Measurements from ENCODE around the gene DDX3X. TPM values are rescaled to one million over a fixed set of nuclear protein-coding genes. Genes with fewer than 3 reads are reported as not detected.
"Not testable (repeated sequence)": the region's sequence is repeated elsewhere in the genome, so short reads cannot be mapped to it uniquely, and the experiment has no call there.

Gene DDX3X
- total RNA-seq, 2 experiments from 2014 or later = 224 to 225 TPM

- ChIA-PET CTCF (interaction anchor here (1.1 kb wide), 2 partner anchors 8 to 18 kb away, joined by 3 to 4 read pairs; no protein-coding TSS in a partner anchor), POLR2A (interaction anchor here (0.6 to 3.5 kb wide), 9 partner anchors 9 to 737 kb away, joined by 3 to 34 read pairs (median 6); partner anchors contain the start of genes CXorf38, DDX3X and USP9X)
- Mint-ChIP-seq H3K9me3 (no peaks in the 10 kb centered on the region), H3K4me3 (peak overlapping the region; percentile 34), H3K36me3 (ENCODE audit: low read depth) (no peaks in the 10 kb centered on the region), H3K27me3 (no peaks in the 10 kb centered on the region), H3K4me1 (peaks cover 21% of the 10 kb centered on the region), H3K27ac (peak overlapping the region; percentile 99)
- DNase-seq = peak; percentile 76
Measured at GRCh38 chrX:41384051-41384705, 50.2 kb downstream of the DDX3X start.

DNA sequence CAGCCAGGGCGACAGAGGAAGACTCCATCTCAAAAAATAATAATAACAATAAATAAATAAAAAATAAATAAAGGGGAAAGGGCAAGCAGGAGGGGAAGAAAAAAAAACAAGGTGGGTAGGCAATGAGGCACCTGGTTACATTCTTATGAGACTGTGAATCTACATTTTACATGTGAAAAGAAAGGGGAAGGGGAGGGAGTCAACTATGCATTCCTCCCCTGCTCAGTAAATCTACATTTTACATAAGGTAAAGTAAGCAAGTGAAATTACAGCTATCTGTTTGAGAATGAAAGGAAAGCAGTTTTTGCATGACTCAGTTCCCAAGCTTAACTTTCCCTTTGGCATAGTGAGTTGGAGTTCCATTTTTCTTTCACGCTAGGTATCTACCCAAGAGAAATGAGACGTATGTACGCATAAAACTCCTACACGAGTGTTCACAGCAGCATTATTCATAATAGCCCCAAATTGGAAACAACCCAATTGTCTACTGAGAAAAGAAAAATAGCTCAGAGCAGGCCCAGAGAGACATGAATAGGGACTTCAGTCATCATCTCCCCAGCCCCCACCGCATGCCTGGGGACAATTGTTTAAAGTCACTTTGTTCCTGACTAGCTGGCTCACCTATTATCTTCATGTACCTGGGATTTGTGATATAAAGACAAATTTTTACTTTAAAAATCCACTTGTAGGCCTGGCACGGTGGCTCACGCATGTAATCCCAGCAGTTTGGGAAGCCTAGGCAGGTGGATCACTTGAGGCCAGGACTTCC lies 52.4 kb downstream of the DDX3X start:
- no peak overlapping the region for H3K27ac Mint-ChIP-seq
- CTCF ChIA-PET = no interaction called here
- POLR2A ChIA-PET = no interaction called here
- H3K27me3 Mint-ChIP-seq = no peaks in the 10 kb centered on the region
- H3K4me3 Mint-ChIP-seq = no peak overlapping the region
- H3K9me3 Mint-ChIP-seq = no peaks in the 10 kb centered on the region
- H3K4me1 Mint-ChIP-seq = peaks cover 21% of the 10 kb centered on the region
- DNase-seq = no peak
- H3K36me3 Mint-ChIP-seq (ENCODE audit: low read depth) = no peaks in the 10 kb centered on the region

GRCh38 chrX:41388543-41388942 lies 54.6 kb downstream of the DDX3X start:
- POLR2A ChIA-PET = no interaction called here
- Mint-ChIP-seq H3K4me3 (no peak overlapping the region), H3K9me3 (no peaks in the 10 kb centered on the region), H3K36me3 (ENCODE audit: low read depth) (no peaks in the 10 kb centered on the region), H3K27ac (no peak overlapping the region), H3K27me3 (no peaks in the 10 kb centered on the region), H3K4me1 (peaks cover 9% of the 10 kb centered on the region)
- CTCF ChIA-PET = no interaction called here
- DNase-seq = no peak

- Mint-ChIP-seq H3K4me1 (peaks cover 3% of the 10 kb centered on the region), H3K27me3 (no peaks in the 10 kb centered on the region), H3K27ac (no peak overlapping the region), H3K9me3 (no peaks in the 10 kb centered on the region), H3K4me3 (no peak overlapping the region), H3K36me3 (ENCODE audit: low read depth) (no peaks in the 10 kb centered on the region)
- POLR2A ChIA-PET = no interaction called here
- no peak for DNase-seq
- CTCF ChIA-PET = no interaction called here
Measured at GRCh38 chrX:41389311-41389888, 55.4 kb downstream of the DDX3X start.

GRCh38 chrX:41390576-41390975 lies 56.6 kb downstream of the DDX3X start:
- H3K36me3 Mint-ChIP-seq (ENCODE audit: low read depth); H3K27me3 Mint-ChIP-seq; H3K4me1 Mint-ChIP-seq; DNase-seq; H3K9me3 Mint-ChIP-seq; POLR2A ChIA-PET; H3K4me3 Mint-ChIP-seq; CTCF ChIA-PET; H3K27ac Mint-ChIP-seq: not testable (repeated sequence)

DNA sequence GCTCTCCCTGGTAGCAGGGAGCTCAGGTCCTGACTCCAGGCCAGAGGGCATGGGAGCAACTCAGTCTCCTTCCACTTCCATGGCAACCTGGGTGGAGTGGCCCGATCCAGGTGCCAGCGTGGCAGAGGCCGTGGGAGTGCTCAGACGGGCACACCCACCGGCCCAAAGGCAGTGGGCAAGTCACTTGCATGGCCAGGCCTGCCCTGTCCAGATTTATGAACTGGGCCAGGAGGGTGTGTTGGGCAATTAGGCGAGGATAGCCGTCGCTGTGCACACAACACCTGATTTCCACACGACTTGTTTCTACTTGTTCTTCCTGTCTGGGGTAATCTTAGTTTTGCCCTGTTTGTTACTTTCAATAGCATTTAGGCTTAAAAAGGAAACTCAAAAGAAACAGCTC lies 57.6 kb downstream of the DDX3X start:
- POLR2A ChIA-PET = no interaction called here
- Mint-ChIP-seq H3K27me3 (no peaks in the 10 kb centered on the region), H3K27ac (no peak overlapping the region), H3K36me3 (ENCODE audit: low read depth) (no peaks in the 10 kb centered on the region), H3K4me3 (no peak overlapping the region), H3K4me1 (peaks cover 2% of the 10 kb centered on the region), H3K9me3 (no peaks in the 10 kb centered on the region)
- no peak for DNase-seq
- CTCF ChIA-PET = no interaction called here

DNA sequence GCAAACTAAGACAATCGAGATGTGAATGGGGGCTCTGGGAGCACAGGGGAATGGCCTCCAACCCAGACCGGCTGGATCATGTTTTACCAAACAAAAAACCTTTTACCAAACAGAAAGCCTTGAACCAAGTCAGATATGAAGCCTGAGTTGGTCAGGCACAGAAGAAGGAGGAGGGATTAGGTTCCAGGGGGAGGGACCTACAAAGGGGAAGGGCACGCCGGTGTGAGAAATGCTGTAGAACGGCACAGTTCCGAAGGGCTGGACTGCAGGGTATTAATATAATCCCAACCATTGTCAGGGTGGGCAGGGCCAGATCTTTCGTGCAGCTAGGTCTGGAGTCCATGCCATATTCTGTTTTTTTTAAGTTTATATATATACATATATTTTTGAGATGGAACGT lies 60.3 kb downstream of the DDX3X start:
- DNase-seq = no peak
- H3K4me1 Mint-ChIP-seq = no peaks in the 10 kb centered on the region
- H3K27ac Mint-ChIP-seq = no peak overlapping the region
- H3K9me3 Mint-ChIP-seq = no peaks in the 10 kb centered on the region
- no peak overlapping the region for H3K4me3 Mint-ChIP-seq
- POLR2A ChIA-PET = no interaction called here
- H3K36me3 Mint-ChIP-seq (ENCODE audit: low read depth) = no peaks in the 10 kb centered on the region
- CTCF ChIA-PET = no interaction called here
- H3K27me3 Mint-ChIP-seq = no peaks in the 10 kb centered on the region

DNA sequence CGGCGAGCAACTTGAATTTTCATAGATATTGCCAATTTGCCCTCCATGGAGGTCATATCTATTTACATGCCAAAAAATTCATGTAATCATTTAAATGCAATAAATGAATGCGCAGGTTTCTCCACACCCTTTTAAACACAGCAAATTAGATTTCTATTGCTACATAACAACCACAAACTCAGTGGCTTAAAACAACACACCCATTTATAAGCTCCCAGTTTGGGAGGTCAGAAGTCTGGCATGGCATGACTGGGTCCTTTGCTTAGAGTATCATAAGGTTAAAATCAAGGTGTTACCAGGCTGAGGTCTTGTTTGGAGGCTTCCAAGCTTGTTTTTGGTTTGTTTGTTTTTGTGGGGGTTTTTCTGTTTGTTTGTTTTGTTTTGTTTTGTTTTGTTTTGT lies 63.3 kb downstream of the DDX3X start:
- no peak overlapping the region for H3K4me3 Mint-ChIP-seq
- ChIA-PET CTCF (no interaction called here), POLR2A (no interaction called here)
- no peaks in the 10 kb centered on the region for H3K4me1 Mint-ChIP-seq
- H3K27ac Mint-ChIP-seq = no peak overlapping the region
- no peaks in the 10 kb centered on the region for H3K36me3 Mint-ChIP-seq (ENCODE audit: low read depth)
- no peak for DNase-seq
- H3K27me3 Mint-ChIP-seq = no peaks in the 10 kb centered on the region
- no peaks in the 10 kb centered on the region for H3K9me3 Mint-ChIP-seq

- Mint-ChIP-seq H3K27me3 (no peaks in the 10 kb centered on the region), H3K9me3 (no peaks in the 10 kb centered on the region), H3K4me3 (no peak overlapping the region), H3K27ac (no peak overlapping the region), H3K36me3 (ENCODE audit: low read depth) (no peaks in the 10 kb centered on the region), H3K4me1 (no peaks in the 10 kb centered on the region)
- POLR2A ChIA-PET = no interaction called here
- CTCF ChIA-PET = no interaction called here
- no peak for DNase-seq
Measured at GRCh38 chrX:41397768-41398167, 63.8 kb downstream of the DDX3X start.

GRCh38 chrX:41402556-41402955 lies 68.6 kb downstream of the DDX3X start:
- H3K4me3 Mint-ChIP-seq; CTCF ChIA-PET; H3K9me3 Mint-ChIP-seq; POLR2A ChIA-PET; H3K27me3 Mint-ChIP-seq; H3K27ac Mint-ChIP-seq; H3K36me3 Mint-ChIP-seq (ENCODE audit: low read depth); H3K4me1 Mint-ChIP-seq; DNase-seq: not testable (repeated sequence)

GRCh38 chrX:41405551-41405950 lies 71.6 kb downstream of the DDX3X start:
- Mint-ChIP-seq H3K9me3 (no peaks in the 10 kb centered on the region), H3K4me1 (peaks cover 3% of the 10 kb centered on the region), H3K4me3 (no peak overlapping the region), H3K27me3 (no peaks in the 10 kb centered on the region), H3K36me3 (ENCODE audit: low read depth) (no peaks in the 10 kb centered on the region), H3K27ac (no peak overlapping the region)
- CTCF ChIA-PET = no interaction called here
- no peak for DNase-seq
- POLR2A ChIA-PET = no interaction called here

DNA sequence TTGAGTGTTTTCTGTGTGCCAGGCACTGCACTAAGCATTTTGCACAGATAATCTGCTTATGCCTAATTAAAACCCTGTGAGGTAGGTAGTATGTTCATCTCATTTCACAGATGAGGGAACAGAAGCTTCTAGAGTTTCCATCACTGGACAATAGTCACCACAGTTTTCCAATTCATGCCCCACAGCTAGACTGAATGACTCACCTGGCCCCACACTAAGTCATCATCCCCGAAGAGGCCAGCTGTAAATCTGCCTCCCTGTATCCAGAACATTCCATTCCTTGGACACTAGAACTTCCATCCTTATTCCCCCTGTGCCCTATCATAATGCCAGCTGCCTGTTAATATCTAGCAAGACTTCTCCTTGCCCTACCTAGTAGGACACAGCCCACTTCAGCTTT lies 72.2 kb downstream of the DDX3X start:
- ChIA-PET POLR2A (no interaction called here), CTCF (no interaction called here)
- no peaks in the 10 kb centered on the region for H3K27me3 Mint-ChIP-seq
- H3K4me1 Mint-ChIP-seq = peaks cover 4% of the 10 kb centered on the region
- no peak overlapping the region for H3K4me3 Mint-ChIP-seq
- H3K36me3 Mint-ChIP-seq (ENCODE audit: low read depth) = no peaks in the 10 kb centered on the region
- no peaks in the 10 kb centered on the region for H3K9me3 Mint-ChIP-seq
- no peak for DNase-seq
- H3K27ac Mint-ChIP-seq = no peak overlapping the region

DNA sequence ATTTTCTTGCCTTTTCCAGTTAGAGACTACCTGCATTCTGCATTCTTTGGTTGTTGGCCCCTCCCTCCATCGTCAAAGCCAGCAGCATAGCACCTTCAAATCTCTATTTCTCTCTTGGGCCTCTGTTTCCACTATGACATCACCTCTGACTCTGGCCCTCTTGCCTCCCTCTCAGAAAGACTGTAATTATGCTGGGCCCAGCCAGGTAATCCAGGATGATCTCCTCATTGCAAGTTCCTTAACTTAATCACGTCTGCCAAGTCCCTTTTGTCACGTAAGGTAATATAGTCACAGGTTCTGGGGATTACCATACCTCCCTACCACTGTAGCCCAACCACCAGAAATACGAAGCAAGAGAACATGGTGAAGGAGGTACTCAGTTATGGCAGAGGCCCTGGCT lies 73.9 kb downstream of the DDX3X start:
- H3K4me3 Mint-ChIP-seq = no peak overlapping the region
- ChIA-PET POLR2A (no interaction called here), CTCF (no interaction called here)
- no peaks in the 10 kb centered on the region for H3K9me3 Mint-ChIP-seq
- peaks cover 4% of the 10 kb centered on the region for H3K4me1 Mint-ChIP-seq
- H3K27me3 Mint-ChIP-seq = no peaks in the 10 kb centered on the region
- H3K36me3 Mint-ChIP-seq (ENCODE audit: low read depth) = no peaks in the 10 kb centered on the region
- H3K27ac Mint-ChIP-seq = no peak overlapping the region
- no peak for DNase-seq

DNA sequence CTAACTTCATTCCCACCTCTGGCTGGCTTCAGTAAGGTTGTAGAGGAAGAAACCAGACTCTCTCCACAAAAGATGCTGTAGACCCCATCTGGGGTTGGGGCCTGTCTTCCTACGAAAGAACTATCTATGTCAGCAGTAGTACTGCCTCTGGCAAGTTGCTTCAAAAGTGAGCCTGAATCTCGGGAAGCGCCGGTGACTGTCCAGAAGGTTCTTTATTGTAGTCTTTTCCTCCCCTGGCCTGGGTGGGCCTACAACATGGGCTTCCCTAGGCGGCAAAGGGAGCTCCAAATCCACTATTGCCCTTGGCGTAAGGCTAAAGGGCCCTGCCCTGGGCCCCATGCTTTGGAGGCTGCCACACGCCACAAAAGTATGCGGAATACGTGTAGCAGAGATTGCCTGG lies 74.6 kb downstream of the DDX3X start:
- H3K27me3 Mint-ChIP-seq = no peaks in the 10 kb centered on the region
- ChIA-PET CTCF (no interaction called here), POLR2A (no interaction called here)
- DNase-seq = no peak
- H3K9me3 Mint-ChIP-seq = no peaks in the 10 kb centered on the region
- no peaks in the 10 kb centered on the region for H3K36me3 Mint-ChIP-seq (ENCODE audit: low read depth)
- no peak overlapping the region for H3K4me3 Mint-ChIP-seq
- peaks cover 1% of the 10 kb centered on the region for H3K4me1 Mint-ChIP-seq
- no peak overlapping the region for H3K27ac Mint-ChIP-seq

Data from activated CD4-positive, alpha-beta memory T cell treated with anti-CD3 and anti-CD28 coated beads, Interleukin-2, amount 10 ng/mL, durations not matched to agents 7 days and 5 days (primary cell).